Measurements from ENCODE around the gene FSCN2. TPM values are rescaled to one million over a fixed set of nuclear protein-coding genes. Genes with fewer than 3 reads are reported as not detected.

Gene FSCN2
- total and polyA plus RNA-seq, 2 donors (not counting 3 experiments of a cell fraction or from before 2014, with no cell fraction given) = 0.32 to 0.71 TPM

DNA sequence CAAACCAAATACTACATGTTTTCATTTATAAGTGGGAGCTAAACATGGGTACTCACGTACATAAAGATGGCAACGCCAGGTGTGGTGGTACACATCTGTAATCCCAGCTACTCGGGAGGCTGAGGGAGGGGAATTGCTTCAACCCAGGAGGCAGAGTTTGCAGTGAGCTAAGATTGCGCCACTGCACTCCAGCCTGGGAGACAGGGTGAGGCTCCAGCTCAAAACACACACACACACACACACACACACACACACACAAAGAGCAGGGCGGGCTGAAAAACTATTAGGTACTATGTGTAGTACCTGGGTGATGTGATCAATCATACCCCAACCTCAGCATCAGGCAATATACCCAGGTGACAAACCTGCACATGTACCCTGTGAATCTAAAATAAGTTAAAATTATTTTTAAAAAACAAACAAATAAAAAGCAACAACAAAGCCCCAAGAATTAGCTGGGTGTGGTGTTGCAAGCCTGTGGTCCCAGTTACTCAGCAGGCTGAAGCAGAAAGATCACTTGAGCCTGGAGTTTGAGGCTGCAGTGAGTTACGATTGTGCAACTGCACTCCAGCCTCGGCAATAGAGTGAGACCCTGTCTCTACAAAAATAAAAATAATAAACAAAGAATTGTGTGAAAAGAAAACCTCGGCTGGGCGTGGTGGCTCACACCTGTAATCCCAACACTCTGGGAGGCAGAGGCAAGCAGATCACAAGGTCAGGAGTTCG is 35.8 kb downstream of the FSCN2 start:
- H3K4me2 ChIP-seq (ENCODE audit: insufficient read depth, low read length) = no peak overlapping the region
- no peak overlapping the region for H3K9ac ChIP-seq (replicated peaks; ENCODE audit: extremely low read depth, insufficient read depth, low read length)
- peaks cover 12 to 14% of the 10 kb centered on the region in 2 experiments for H3K36me3 ChIP-seq (ENCODE audit: control insufficient read depth in 2 of 2, extremely low read depth in 1 of 2, insufficient read depth in 2 of 2, low read length in 2 of 2)
- H3K9me3 ChIP-seq (replicated peaks; ENCODE audit: control insufficient read depth, insufficient read depth, low read length) = no peaks in the 10 kb centered on the region
- POLR2A ChIA-PET = no interaction called here
- intact Hi-C loops (cut with micrococcal nuclease) = no loop called here
- H3K4me3 ChIP-seq (replicated peaks in 1 of 3; ENCODE audit: insufficient read depth in 1 of 3, low read depth in 1 of 3, low read length in 3 of 3) = peak overlapping the region in 1 of 3 experiments; percentile 15
- no peak overlapping the region for H2AFZ ChIP-seq (ENCODE audit: low read depth, low read length)
- FAIRE-seq (no peak), DNase-seq (ENCODE audit: low read depth, low spot score) (no peak)
- peaks cover 63% of the 10 kb centered on the region for H3K4me1 ChIP-seq (ENCODE audit: control insufficient read depth, extremely low read depth, insufficient read depth, low read length)
- no peaks in the 10 kb centered on the region for H3K27me3 ChIP-seq (ENCODE audit: control insufficient read depth in 2 of 2, insufficient read depth in 2 of 2, low read length in 2 of 2)
- H3K79me2 ChIP-seq (ENCODE audit: control insufficient read depth, insufficient read depth, low read length) = peaks cover 20% of the 10 kb centered on the region
- CTCF ChIA-PET = interaction anchor here (3.4 kb wide), 1 partner anchor 37 kb away, joined by 18 read pairs; no protein-coding TSS in a partner anchor
- H4K20me1 ChIP-seq (replicated peaks; ENCODE audit: control insufficient read depth, extremely low read depth, insufficient read depth, low read length) = no peaks in the 10 kb centered on the region
- BruUV-seq (replicated peaks) = no TSS peak
- dilution Hi-C loops (cut with MboI; ENCODE audit: extremely low pct_ligation_motif_present, low sequenced_read_pairs) = no loop called here
- TF ChIP-seq MYC (IDR thresholded peaks at IDR 0.05; ENCODE audit: low read depth, low read length) (no peak), GATA2 (IDR thresholded peaks at IDR 0.05; ENCODE audit: insufficient read depth, insufficient read length, low read depth, low read length) (no peak), EZH2 (IDR thresholded peaks at IDR 0.05; ENCODE audit: borderline replicate concordance, low read depth, low read length, severe bottlenecking) (no peak), POLR2AphosphoS5 (IDR thresholded peaks at IDR 0.05; ENCODE audit: insufficient read depth, low read depth, low read length) (no peak), JUN (IDR thresholded peaks at IDR 0.05; ENCODE audit: borderline replicate concordance, insufficient read depth, insufficient read length, low read depth) (no peak), FOS (IDR thresholded peaks at IDR 0.05; ENCODE audit: borderline replicate concordance, insufficient read depth, low read length) (no peak), POLR2A (IDR thresholded peaks at IDR 0.05; ENCODE audit: low read depth, low read length) (no peak)
- TF ChIP-seq, protein P1, sequence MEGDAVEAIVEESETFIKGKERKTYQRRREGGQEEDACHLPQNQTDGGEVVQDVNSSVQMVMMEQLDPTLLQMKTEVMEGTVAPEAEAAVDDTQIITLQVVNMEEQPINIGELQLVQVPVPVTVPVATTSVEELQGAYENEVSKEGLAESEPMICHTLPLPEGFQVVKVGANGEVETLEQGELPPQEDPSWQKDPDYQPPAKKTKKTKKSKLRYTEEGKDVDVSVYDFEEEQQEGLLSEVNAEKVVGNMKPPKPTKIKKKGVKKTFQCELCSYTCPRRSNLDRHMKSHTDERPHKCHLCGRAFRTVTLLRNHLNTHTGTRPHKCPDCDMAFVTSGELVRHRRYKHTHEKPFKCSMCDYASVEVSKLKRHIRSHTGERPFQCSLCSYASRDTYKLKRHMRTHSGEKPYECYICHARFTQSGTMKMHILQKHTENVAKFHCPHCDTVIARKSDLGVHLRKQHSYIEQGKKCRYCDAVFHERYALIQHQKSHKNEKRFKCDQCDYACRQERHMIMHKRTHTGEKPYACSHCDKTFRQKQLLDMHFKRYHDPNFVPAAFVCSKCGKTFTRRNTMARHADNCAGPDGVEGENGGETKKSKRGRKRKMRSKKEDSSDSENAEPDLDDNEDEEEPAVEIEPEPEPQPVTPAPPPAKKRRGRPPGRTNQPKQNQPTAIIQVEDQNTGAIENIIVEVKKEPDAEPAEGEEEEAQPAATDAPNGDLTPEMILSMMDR (IDR thresholded peaks at IDR 0.05; ENCODE audit: extremely low read depth in 1 of 2, insufficient read depth in 1 of 2, low read depth in 1 of 2, low read length in 2 of 2) = no peak
- TF ChIP-seq, protein P2, sequence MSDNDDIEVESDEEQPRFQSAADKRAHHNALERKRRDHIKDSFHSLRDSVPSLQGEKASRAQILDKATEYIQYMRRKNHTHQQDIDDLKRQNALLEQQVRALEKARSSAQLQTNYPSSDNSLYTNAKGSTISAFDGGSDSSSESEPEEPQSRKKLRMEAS (IDR thresholded peaks at IDR 0.05; ENCODE audit: insufficient read depth, insufficient read length) = no peak
- H3K9me1 ChIP-seq (replicated peaks; ENCODE audit: control insufficient read depth, extremely low read depth, insufficient read depth, low read length) = no peaks in the 10 kb centered on the region
- peak overlapping the region; percentile 8 for H3K27ac ChIP-seq (ENCODE audit: insufficient read depth, low read depth, low read length)

Data from endothelial cell of umbilical vein (primary cell).